ENCODE measurements around the gene TOR1A.

The TOR1A gene, protein sequence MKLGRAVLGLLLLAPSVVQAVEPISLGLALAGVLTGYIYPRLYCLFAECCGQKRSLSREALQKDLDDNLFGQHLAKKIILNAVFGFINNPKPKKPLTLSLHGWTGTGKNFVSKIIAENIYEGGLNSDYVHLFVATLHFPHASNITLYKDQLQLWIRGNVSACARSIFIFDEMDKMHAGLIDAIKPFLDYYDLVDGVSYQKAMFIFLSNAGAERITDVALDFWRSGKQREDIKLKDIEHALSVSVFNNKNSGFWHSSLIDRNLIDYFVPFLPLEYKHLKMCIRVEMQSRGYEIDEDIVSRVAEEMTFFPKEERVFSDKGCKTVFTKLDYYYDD

DNA sequence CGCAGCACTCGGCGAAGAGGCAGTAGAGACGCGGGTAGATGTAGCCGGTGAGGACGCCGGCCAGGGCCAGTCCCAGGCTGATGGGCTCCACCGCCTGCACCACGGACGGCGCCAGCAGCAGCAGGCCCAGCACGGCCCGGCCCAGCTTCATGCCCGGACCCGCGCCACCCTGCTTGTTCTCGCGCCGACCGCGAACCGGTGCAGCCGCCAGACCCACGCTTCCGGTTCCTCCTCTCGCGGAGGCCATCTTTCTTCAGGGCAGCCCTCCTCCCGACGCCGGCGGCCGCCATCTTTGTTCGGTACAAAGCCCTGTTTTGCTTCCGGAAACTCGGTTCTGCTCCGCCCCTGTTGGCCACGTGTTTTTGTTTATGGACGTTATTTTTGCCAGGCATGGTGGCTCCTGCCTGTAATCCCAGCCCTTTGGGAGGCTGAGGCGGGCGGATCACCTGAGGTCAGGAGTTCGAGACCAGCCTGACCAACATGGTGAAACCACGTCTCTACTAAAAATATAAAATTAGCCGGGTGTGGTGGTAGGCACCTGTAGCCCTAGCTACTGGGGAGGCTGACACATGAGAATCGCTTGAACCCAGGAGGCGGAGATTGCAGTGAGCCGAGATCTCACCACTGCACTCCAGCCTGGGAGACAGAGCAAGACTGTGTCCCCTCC is at the start of gene TOR1A:
TSS of gene TOR1A (minus strand) at position 202 of the 667 bp plus-strand sequence. CDS start at position 151, 51 bp downstream.
- peak; percentile 90 to 97 (median 94) for DNase-seq
- intact Hi-C loops (cut with DNase I), result no loop called here

DNA sequence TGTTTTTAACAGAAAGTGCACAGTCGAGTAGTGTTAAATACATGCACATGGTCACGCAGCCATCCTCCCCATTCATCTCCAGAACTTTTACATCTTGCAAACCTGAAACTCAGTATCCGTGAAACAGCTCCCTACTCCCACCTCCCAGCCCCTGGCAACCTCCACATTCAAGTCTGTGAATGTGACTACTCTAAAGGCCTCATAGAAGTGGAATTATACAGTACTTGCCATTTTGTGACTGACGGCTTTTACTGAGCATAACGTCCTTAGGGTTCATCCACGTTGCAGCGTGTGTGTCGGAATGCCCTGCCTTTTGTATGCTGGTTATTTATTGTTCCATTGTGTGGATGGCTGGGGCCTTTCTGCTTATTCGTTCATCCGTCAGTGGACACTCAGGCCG is 47.1 kb upstream of the TOR1A start:
- intact Hi-C loops (cut with DNase I), result no loop called here
- DNase-seq, result no peak

DNA sequence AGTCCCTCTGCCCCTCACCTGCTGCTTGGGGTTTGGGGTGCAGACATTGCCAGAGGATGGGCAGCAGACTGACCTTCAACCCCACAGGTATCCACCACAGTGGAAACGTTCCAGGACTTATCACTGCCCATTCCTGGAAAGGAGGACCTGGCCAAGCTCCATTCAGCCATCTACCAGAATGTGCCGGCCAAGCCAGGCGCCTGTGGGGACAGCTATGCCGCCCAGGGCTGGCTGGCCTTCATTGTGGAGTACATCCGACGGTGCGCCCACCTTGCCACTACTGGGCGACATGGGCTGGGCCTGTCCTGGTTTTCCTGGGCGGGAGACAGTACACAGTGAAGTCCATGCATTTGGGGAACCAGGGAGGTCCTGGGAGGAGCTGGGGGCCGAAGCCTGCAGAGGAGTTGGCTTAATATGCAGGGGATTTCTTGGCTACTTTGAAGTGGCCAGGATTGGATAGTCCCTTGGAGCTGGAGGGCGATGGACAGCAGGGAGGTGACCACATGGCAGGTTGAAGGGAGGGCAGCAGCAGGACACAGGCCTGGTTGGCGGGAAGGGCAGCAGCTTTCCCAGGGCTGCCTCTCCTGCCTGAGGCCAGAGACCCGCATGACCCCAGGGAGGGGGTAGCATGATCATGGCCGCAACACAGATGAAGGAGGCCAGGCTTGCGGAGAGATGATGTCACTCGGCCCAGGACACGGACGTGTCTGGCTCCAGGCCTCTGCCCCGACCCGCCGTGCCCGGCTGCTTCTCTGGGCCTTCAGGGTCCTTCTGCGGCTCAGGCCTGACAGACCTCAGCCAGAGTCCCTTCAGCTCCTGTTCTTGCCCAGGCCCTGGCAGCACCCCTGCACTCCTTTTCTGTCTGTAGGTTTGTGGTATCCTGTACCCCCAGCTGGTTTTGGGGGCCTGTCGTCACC is 45.9 kb upstream of the TOR1A start:
- intact Hi-C loops (cut with DNase I), result no loop called here
- no peak for DNase-seq

DNA sequence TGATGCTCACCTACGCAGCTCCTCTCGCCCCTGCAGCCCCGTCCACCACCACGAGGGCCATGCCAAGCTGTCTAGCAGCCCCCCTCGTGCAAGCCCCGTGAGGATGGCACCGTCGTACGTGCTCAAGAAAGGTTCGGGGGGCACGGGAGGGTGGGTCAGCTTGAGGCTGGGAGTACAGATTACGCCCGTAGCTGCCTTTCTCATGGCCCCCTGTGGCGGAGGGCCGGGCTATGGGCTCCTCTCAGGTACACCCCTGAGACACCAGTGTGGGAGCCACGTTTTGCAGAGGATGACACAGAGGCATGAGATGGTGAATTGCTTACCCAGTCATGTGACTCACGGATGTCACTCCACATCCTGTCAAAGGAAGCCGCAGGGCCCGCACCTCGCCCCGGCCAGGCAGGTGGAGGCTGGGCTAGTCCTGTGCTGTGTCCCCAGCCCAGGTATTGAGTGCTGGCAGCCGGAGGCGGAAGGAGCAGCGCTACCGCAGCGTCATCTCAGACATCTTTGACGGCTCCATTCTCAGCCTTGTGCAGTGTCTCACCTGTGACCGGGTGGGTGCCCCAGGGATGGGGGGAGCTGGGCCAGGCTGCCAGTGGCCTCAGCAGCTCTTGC is 45.0 kb upstream of the TOR1A start:
- DNase-seq, result peak in 30 of 42 donors; percentile 29 to 76 (median 54)
- intact Hi-C loops (cut with DNase I), result no loop called here

DNA sequence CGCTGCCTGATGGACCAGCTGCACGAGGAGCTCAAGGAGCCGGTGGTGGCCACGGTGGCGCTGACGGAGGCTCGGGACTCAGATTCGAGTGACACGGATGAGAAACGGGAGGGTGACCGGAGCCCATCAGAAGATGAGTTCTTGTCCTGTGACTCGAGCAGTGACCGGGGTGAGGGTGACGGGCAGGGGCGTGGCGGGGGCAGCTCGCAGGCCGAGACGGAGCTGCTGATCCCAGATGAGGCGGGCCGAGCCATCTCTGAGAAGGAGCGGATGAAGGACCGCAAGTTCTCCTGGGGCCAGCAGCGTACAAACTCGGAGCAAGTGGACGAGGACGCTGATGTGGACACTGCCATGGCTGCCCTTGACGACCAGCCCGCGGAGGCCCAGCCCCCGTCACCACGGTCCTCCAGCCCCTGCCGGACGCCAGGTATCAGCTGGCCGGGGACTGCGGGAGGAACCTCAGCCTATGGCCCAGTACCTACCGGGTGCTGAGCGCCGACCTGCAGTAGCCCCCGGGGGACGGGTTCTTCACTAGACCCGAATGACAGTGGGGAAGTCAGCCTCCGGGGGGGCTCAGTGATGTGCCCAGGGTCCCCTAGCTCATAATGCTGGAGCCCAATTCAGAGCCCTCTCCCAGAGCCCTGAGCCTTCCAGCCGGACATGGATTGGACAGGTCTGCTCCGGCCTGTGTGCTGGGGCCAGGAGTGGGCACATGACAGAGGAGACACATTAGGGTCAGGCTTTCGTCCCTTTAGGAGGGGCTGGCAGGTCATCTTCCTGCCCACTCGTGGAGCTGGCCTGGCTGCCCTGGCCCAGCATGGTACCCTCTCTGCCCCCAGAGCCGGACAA is 44.3 kb upstream of the TOR1A start:
- intact Hi-C loops (cut with DNase I), result no loop called here

DNA sequence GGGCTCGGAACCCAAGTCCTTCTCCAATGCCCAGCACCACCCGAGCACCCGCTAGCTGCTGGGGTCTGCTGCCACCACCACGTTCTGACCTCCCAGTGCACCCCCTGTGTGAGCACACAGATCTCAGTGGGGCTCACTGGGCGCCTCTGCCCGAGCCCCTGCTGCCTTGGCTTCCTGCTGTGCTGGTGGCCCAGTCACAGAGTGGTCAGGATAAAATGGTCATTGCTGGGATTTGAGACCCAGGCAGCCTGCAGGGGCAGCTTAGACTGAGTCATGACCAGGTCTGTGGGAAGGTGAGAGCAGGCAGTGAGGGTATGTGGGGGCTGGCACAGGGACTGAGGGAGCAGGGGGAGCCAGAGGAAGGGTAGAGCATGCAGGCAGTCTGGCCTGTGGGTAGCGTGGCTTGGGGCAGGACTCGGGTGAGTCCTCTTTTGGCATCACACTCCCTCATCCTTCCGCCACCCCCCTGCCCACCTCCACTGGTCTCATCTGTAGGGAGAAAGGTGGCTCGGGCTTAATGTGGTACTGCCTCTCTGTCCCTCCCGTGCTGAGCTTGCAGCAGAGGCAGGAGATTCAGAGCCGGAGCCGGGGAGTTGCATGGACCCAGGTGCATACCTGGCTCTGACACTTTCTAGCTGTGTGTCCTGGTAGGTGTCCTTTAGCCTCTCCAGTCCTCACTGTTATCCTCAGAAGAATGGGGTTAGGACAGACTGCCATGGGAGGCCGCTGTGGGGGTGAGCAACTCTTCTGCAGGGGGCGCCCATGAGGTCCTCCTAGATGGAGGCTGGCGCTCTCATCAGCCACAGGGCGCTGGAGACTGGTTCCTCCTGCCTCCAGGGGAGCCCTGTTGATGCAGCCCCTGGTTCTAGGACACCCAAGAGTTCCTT is 43.4 kb upstream of the TOR1A start:
- intact Hi-C loops (cut with DNase I), result no loop called here
- no peak for DNase-seq

More for the DNA sequence above, 44.3 kb upstream of the TOR1A start:
- no peak for DNase-seq

DNA sequence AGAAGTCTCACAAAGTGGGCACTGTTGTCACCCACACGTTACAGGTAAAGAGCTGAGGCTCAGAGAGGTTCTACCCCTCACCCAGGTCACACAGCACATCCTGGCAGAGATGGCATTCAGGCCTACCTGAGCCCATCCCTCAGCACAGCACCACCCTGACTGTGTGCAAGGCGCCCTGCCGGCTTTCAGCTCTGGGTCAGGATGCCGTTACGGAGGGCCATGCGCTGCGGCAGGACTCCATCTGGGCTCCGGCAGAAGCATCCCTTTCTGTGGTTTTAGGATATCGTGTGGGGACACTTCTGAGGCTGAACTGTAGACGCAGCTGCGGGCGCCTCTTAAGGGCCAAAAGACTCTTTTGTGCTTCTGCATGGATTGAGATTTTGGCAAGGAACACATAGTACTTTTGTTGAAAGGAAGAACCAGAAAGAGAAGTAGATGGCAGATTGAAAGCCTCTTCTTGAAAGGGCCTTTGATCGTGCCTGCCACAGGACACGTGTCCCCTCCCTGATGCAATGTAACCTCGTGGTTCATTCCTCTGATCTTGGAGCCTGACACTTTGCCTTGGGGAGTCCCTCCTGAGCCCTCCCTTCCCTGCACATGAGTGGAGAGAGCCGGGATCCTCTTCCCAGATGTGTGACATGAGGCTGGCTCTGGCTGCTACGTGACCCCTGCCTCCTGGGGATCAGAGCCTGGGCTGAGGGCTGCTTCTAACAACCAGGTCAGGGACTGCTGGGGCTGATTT is 42.6 kb upstream of the TOR1A start:
- DNase-seq, result no peak
- intact Hi-C loops (cut with DNase I), result no loop called here

DNA sequence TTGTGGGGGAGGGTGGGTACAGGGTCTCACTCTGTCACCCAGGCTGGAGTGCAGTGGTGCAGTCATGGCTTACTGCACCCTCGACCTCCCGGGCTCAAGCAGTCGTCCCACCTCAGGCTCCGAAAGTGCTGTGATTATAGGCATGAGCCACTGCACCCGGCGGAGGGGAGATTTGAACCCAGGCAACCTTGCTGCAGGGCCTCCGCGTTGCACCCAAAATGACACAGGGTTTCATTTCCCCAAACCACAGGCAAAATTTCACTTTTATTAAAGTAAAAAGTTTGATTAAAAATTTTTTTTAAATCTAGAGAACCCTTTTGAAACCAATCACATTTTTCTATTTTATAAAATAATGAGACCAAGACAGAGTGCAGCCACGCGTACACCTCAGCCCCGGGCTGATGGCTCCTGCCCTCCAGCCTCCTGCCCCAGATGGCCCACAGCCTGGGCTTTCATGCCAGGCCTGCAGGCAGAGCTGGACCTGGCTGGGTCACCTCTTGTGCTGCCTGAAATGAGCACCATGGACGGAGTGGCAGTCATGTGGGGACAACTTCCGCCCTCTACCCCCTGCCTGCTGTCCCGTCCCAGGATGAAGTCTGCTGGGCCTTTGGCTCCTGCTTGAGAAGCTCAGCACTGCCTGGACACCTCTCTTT is 41.9 kb upstream of the TOR1A start:
- no peak for DNase-seq
- intact Hi-C loops (cut with DNase I), result no loop called here

DNA sequence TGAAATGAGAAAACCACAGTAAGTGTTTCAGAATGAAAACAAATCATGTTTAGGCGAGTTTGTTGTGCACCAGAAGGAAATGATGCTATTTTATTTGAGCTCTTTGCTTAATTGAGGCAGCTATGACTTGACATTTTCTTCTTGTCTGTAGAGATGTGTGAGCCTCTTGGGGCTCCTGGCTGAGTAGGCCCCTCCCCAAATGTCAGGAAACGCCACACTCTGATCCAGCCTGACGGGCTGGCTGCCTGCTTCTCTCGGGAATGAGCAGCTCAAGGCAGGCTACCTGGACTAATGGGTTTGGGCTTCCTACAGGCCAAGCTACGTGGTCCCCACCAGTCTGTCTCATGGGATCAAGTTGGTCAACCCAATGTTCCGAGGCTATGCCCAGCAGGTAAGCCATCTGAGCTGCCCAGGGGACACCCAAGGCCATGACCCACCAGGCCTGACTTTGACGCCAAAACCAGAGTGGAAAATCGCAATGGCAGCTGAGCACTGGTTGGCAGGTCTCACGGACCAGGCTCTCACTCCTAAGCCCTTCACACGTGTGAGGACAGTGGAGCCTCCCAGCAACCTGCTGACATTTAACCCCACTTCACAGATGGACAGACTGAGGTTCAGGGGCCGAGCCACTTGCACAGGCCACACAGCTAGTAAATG is 41.2 kb upstream of the TOR1A start:
- no peak for DNase-seq
- intact Hi-C loops (cut with DNase I), result no loop called here

DNA sequence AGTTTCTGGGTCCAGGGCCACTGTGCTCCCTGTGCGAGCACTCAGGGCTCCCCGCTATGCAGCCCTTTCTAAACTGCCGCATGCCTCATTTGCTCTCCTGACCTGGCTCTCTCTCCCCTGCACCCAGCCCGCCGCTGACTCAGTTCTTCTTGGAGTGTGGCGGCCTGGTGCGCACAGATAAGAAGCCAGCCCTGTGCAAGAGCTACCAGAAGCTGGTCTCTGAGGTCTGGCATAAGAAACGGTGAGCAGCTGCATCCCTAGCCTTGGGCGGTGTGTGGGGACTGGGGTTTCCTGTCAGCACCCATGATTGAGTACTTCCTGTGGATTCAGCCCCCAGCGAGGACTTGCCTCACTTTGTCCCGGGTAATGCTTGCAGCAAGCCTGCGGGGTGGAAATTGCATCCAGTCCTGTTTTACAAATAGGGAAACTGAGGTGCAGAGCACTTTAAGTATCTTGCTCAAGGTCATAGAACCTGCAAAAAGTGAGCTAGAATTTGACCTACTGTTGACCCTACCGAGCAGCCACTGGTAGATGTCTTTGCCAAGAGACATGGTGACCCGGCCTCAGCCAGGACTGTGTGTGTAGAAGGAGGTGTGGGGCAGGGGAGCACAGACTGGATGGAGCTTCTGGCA is 39.2 kb upstream of the TOR1A start:
- DNase-seq, result no peak
- intact Hi-C loops (cut with DNase I), result no loop called here

DNA sequence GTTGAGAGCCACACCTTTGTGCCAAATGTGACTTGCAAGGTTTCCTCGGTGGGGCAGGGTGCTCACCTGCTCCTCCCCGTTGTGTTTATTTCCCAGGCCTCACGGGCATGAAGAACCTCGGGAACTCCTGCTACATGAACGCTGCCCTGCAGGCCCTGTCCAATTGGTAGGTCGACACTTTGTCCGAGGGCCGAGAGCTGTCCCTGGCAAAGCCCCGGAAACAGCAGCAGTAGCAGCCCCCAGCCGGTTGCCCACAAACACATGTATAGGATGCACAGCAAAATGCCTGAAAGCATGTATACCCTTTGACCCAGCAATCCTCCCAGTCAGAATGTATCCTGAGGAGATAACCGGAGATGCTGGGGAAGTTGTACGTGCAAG is 37.5 kb upstream of the TOR1A start:
- DNase-seq, result no peak
- intact Hi-C loops (cut with DNase I), result no loop called here

DNA sequence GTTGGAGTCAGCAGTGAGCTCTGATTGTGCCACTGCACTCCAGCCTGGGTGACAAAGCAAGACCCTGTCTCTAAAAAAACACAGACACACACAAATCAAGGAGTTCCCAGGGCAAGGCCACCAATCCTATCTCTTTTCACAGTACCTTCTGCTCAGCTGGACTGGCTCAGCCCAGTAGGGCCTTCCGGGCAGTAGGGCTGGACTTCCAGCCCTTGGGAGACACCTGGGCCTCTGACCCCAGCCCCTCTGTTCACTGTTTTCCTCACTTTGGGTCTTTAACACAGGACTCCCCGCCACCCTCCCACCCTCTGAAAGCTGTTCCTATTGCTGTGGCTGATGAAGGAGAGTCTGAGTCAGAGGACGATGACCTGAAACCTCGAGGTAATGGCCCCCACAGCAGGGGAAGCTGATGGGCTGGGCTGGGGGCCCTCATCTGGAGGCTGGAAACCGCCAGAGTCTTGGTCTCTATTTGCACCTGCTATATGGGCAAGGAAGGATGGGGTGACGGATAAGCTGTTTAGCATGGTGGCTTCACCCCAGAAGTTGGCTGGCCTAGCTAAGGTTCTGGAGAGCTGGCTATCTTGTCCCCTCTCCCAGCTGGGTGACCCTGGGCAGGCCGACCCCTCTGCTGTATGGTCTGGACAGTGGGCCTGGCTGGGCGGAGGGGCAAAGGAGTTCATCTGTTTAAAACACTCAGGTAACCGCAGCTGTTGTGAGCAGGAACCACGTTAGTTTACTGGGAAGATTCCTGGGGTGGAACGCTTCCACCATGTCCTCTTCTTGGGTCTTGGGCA is 36.9 kb upstream of the TOR1A start:
- intact Hi-C loops (cut with DNase I), result no loop called here
- DNase-seq, result no peak

DNA sequence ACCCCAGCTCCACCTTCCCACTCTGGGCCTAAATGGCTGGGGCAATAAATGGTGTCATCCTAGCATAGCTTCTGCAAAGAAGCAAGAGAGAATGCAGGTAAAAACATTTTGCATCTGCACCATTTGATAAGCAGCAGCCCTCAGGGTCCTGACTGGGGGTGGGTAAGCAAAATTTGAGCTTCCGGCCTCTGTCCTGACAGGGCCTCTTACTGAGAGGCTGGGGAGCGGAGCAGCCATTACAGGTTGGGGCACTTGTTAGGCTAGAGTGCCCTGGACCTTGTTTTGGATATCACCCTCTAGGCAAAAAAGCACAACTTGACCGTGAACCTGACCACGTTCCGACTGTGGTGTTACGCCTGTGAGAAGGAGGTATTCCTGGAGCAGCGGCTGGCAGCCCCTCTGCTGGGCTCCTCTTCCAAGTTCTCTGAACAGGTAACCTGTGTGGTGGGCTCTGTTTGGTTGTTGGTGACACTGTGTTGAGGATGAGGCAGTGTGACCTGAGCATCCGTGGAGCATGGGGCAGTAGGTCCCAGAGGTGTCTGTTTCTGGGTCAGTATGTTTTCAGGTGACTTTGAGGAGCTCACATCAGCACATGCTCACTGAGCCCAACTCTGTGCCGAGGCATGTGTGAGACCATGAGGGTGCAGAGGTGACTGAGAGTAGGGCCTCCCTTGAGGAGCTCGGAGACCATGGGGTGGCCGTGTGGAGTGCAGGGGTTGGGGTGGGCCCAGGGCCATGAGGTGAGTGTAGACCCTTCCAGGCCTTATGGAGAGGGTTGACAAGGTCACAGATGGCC is 34.4 kb upstream of the TOR1A start:
- intact Hi-C loops (cut with DNase I), result no loop called here
- DNase-seq, result no peak

DNA sequence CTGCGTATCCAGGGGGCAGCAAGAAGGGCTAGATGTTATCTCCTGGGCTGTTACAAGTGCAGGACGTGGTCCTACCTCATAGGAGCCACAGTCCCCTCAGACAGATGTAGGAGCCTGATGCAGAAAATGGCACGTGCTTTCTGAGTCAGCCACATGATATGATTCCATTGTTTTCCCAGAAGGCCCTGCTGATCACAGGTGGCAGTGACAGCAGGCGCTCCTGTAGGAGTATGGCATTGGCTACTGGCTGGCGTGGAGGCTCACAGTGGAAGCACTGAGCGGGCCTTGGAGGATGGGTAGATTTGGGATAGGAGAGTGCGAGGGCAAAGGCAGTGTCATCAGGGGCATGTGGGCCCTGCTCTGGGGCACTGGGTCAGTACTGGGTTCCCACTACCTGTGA is 33.3 kb upstream of the TOR1A start:
- DNase-seq, result no peak
- intact Hi-C loops (cut with DNase I), result no loop called here

All from head of caudate nucleus (tissue), 42 donors.